ENCODE data around the gene PPP1R16B.

Gene PPP1R16B

DNA sequence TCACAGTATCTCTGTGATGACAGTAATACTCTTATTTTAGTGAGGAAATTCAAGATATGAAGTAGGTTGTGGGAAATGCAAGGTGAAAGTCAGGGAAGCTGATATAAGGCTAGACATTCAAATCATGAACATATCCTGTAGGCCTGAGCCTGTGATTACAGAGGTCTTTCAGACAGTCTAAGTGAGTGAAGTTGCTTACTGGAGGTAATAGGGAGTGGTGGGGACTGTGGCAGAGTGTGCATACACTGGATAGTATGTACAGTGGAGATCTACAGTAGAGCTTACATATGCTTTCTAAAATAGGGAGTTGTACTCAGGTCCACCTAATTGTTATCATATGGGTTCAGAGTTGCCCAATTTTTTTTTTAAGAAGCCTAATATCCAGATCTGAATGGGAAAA is 159.8 kb downstream of the PPP1R16B start:
- no peak for DNase-seq
- no peak for ATAC-seq

DNA sequence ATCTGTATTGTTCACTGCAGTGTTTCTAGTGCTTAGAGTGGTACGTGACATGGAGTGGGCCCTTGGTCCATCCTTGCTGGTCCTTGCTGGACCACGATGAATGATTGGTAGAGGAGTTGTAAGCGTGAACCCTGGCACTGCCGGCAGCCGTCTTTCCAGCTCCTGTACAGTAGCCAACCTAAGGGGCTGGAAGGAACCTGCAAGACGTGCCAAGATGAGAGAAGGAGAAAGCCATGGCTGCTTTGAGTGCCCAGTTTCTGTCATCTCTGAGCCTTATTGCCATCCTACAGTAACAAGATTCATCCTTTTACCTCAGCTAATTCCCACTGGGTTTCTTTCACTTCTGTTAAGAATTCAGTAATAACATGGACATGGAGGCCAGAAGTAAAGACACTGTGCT is 162.6 kb downstream of the PPP1R16B start:
- DNase-seq (no peak), ATAC-seq (no peak)

DNA sequence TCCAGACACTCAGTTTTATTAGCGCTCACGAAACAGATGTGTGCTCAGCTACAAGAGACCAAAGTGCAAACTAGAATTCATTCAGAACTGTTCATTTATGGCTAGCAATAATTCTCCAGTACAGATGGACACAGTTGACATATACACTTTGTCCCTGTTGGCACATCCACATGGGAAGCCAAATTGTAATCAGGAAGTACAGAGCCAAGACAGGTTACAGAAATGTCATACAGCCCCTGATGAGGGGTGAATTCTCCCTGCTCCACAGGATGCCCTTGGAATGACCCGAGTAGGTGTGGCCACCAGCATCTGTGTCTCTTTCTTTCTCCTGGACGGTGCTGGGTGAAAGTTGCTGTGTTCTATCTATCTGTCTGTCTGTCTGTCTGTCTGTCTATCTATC is 164.2 kb downstream of the PPP1R16B start:
- DNase-seq (no peak), ATAC-seq (no peak)

DNA sequence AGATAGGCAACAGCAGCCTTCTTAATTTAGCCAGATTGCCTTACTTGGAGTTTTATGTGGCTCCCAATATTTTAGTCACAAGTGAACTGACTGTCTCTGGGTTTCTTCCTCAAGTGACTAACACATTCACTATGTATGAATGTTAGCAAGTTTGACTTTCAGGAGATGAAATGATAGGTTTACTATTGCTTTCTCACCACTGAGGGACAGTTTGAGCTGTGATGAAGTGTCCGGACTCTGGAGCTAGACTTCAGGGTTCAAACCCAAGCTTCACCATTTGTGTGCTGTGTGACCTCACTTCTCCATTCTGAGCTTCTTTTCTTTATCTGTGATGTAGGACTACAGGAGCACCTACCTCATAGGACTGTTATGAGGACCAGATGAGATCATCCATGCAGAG is 164.8 kb downstream of the PPP1R16B start:
- DNase-seq = no peak
- no peak for ATAC-seq

Data from stimulated activated naive CD8-positive, alpha-beta T cell treated with anti-CD3 and anti-CD28 coated beads, Interleukin-15, Interleukin-2, amounts not matched to agents 100 U/mL and 50 U/mL, for 24 hours (primary cell).